HepG2 (cell line): ENCODE measurements around the gene ERC1. TPM values are rescaled to one million over a fixed set of nuclear protein-coding genes. Genes with fewer than 3 reads are reported as not detected.

Experiments used
- AGO2 ChIP-seq: fragments of 200-400 bp; formaldehyde crosslinking; optimal IDR thresholded peaks from 2 replicates; pipeline ENCODE3; 2017; ENCODE audit warnings: mild to moderate bottlenecking, low read depth, low read length, moderate library complexity
- DR1 ChIP-seq: sonication (generic); formaldehyde crosslinking; IDR thresholded peaks from 2 replicates; pipeline ENCODE4 v1.8.0; 2021; ENCODE audit warnings: mild to moderate bottlenecking, missing genetic modification reagents, inconsistent platforms
- E2F1 ChIP-seq: sonication (generic); formaldehyde crosslinking; IDR thresholded peaks from 2 replicates; pipeline ENCODE4 v1.5.0; 2020; ENCODE audit warnings: missing genetic modification reagents
- HNRNPLL ChIP-seq: fragments of 200-400 bp; formaldehyde crosslinking; IDR thresholded peaks from 2 replicates; pipeline ENCODE4 v1.6.1; 2017; ENCODE audit warnings: mild to moderate bottlenecking, low read depth, low read length; ENCODE audit not compliant: poor library complexity, severe bottlenecking
- KDM6A ChIP-seq: IDR thresholded peaks from 2 replicates; pipeline ENCODE4 v1.6.1; 2016; ENCODE audit warnings: low read depth
- LCORL ChIP-seq, 2 experiments: fragments of 450-650 bp in 1 of 2; sonication (generic) in 1 of 2; formaldehyde crosslinking in 1 of 2; IDR thresholded peaks; 2 replicates each; pipeline versions ENCODE4 v1.5.0 to v1.6.1; 2017 to 2020; ENCODE audit warnings: antibody characterized with exemption in 1 of 2, missing genetic modification reagents in 1 of 2
- MEF2D ChIP-seq: sonication (generic); formaldehyde crosslinking; IDR thresholded peaks from 2 replicates; pipeline ENCODE4 v1.5.1; 2020; ENCODE audit warnings: mild to moderate bottlenecking, missing genetic modification reagents
- MEIS1 ChIP-seq: sonication (generic); formaldehyde crosslinking; IDR thresholded peaks from 2 replicates; pipeline ENCODE4 v1.9.0; 2021; ENCODE audit warnings: mild to moderate bottlenecking, missing genetic modification reagents, moderate library complexity, borderline replicate concordance
- MNT ChIP-seq: fragments of 450-650 bp; IDR thresholded peaks from 2 replicates; pipeline ENCODE4 v1.6.1; 2016
- PCBP1 ChIP-seq: fragments of 200-400 bp; formaldehyde crosslinking; IDR thresholded peaks from 2 replicates; pipeline ENCODE4 v1.6.1; 2017; ENCODE audit warnings: mild to moderate bottlenecking, low read depth, low read length, borderline replicate concordance
- POLR2AphosphoS5 ChIP-seq: IDR thresholded peaks from 2 replicates; pipeline ENCODE4 v1.6.1; 2012; ENCODE audit warnings: low read depth, low read length
- RBFOX2 ChIP-seq: fragments of 200-400 bp; formaldehyde crosslinking; IDR thresholded peaks from 2 replicates; pipeline ENCODE4 v1.6.1; 2017; ENCODE audit warnings: low read depth, mild to moderate bottlenecking, low read length
- SOX6 ChIP-seq, 2 experiments: fragments of 450-650 bp in 1 of 2; sonication (generic) in 1 of 2; formaldehyde crosslinking in 1 of 2; IDR thresholded peaks; 2 replicates each; pipeline versions ENCODE4 v1.4.0 to v1.6.1; 2017 to 2020; ENCODE audit warnings: antibody characterized with exemption in 1 of 2, mild to moderate bottlenecking in 1 of 2, missing genetic modification reagents in 1 of 2
- TARDBP ChIP-seq: sonication (generic); formaldehyde crosslinking; IDR thresholded peaks from 2 replicates; pipeline ENCODE4 v1.8.0; 2022; ENCODE audit warnings: mild to moderate bottlenecking, missing genetic modification reagents
- ZFY ChIP-seq: sonication (generic); formaldehyde crosslinking; IDR thresholded peaks from 2 replicates; pipeline ENCODE4 v1.4.0; 2020; ENCODE audit warnings: missing genetic modification reagents
- ZNF101 ChIP-seq: sonication (generic); formaldehyde crosslinking; IDR thresholded peaks from 2 replicates; pipeline ENCODE4 v1.4.0; 2020; ENCODE audit warnings: mild to moderate bottlenecking, low read depth, missing genetic modification reagents, borderline replicate concordance
- ZNF484 ChIP-seq: sonication (generic); formaldehyde crosslinking; IDR thresholded peaks from 2 replicates; pipeline ENCODE4 v1.5.1; 2020; ENCODE audit warnings: mild to moderate bottlenecking, low read depth, missing genetic modification reagents, borderline replicate concordance
- ZNF503 ChIP-seq: sonication (generic); formaldehyde crosslinking; IDR thresholded peaks from 2 replicates; pipeline ENCODE4 v1.4.0; 2020; ENCODE audit warnings: missing genetic modification reagents
- ZNF687 ChIP-seq: sonication (generic); formaldehyde crosslinking; IDR thresholded peaks from 2 replicates; pipeline ENCODE4 v1.5.1; 2020; ENCODE audit warnings: mild to moderate bottlenecking, missing genetic modification reagents, moderate library complexity
- ZNF891 ChIP-seq: sonication (generic); formaldehyde crosslinking; IDR thresholded peaks from 2 replicates; pipeline ENCODE4 v1.5.0; 2020; ENCODE audit warnings: mild to moderate bottlenecking, missing genetic modification reagents
- polyA plus RNA-seq, 8 experiments: library from polyadenylated mRNA; depleted of rRNA in 3 of 8; stranded (reverse) in 7 of 8; unstranded in 1 of 8; fragments of >200 nt; fragmentation: Illumina TruSeq in 4 of 8; extraction: Trizol in 4 of 8; gene quantifications; 2 replicates each; pipeline versions ENCODE4 v1.2.1 to v1.2.3, GENCODE V29; 2011 to 2016; ENCODE audit warnings: low read depth in 4 of 8, missing spikeins in 1 of 8, mixed read lengths in 1 of 8; ENCODE audit not compliant: insufficient read depth in 1 of 8
- total RNA-seq, 5 experiments: library from RNA; depleted of rRNA; stranded (reverse); fragments of >200 nt; fragmentation: Illumina TruSeq; extraction: Trizol; gene quantifications; 2 replicates each; pipeline ENCODE4 v1.2.3, GENCODE V29; 2016; ENCODE audit warnings: low read depth in 1 of 5

ERC1 gene
- total and polyA plus RNA-seq, 2 of the 13 experiments (the other 11 are each of a cell fraction or from before 2014, with no cell fraction given) = 6.1 to 12.4 TPM

- TF ChIP-seq ZNF687 (CRISPR knock-in tag) (peak; percentile 97), KDM6A (CRISPR knock-in tag) (no peak), E2F1 (CRISPR knock-in tag) (peak; percentile 96), SOX6 (IDR thresholded peaks at IDR 0.05) (no peak), SOX6 (CRISPR knock-in tag; IDR thresholded peaks at IDR 0.05) (peak; percentile 83), ZNF101 (no peak), ZNF891 (CRISPR knock-in tag) (no peak), MEF2D (CRISPR knock-in tag) (peak; percentile 90), RBFOX2 (peak; percentile 91), AGO2 (peak; percentile 88), PCBP1 (0 out of 2 replicates have a peak, but pooled peaks have one; percentile 56), DR1 (CRISPR knock-in tag) (peak; percentile 52; the same call in 1 of the 2 replicates), ZNF484 (no peak), ZFY (CRISPR knock-in tag) (peak; percentile 96), ZNF503 (CRISPR knock-in tag) (no peak), LCORL (IDR thresholded peaks at IDR 0.05) (no peak), LCORL (CRISPR knock-in tag; IDR thresholded peaks at IDR 0.05) (peak; percentile 77; the same call in 1 of the 2 replicates), MEIS1 (CRISPR knock-in tag) (peak; percentile 82; the same call in 1 of the 2 replicates), MNT (no peak), TARDBP (CRISPR knock-in tag) (peak; percentile 66; the same call in 1 of the 2 replicates), HNRNPLL (peak; percentile 89), POLR2AphosphoS5 (peak; percentile 96)
These were observed 41.4 kb upstream of the ERC1 start, which contains the start of gene RAD52 (continued) for GRCh38 chr12:949453-950191.
